Left lobe of liver (tissue), 2 donors: Measurements from ENCODE around the gene EEFSEC. TPM values are rescaled to one million over a fixed set of nuclear protein-coding genes. Genes with fewer than 3 reads are reported as not detected.

ENCODE experiments used
- ATAC-seq: fragments of 200-7000 bp; cut with Tn5 transposase; one replicate; pipeline ENCODE4 v1.9.1; 2020; ENCODE audit warnings: mild to moderate bottlenecking, moderate library complexity
- DNase-seq: peaks from one replicate; pipeline ENCODE4 v3.0.0-alpha.2; 2020; ENCODE audit warnings: low spot score
- total RNA-seq: library from RNA; stranded (reverse); gene quantifications from one replicate; pipeline ENCODE4 v1.2.1, GENCODE V29; 2021
- donor health status: DM: no; HTN: no; CAD: no; lungs with moderate emphysema.
- donor health status: DM: no; HTN: yes; CAD: no.

Gene EEFSEC
- total RNA-seq, 1 donor from 2014 or later = 12.8 TPM

DNA sequence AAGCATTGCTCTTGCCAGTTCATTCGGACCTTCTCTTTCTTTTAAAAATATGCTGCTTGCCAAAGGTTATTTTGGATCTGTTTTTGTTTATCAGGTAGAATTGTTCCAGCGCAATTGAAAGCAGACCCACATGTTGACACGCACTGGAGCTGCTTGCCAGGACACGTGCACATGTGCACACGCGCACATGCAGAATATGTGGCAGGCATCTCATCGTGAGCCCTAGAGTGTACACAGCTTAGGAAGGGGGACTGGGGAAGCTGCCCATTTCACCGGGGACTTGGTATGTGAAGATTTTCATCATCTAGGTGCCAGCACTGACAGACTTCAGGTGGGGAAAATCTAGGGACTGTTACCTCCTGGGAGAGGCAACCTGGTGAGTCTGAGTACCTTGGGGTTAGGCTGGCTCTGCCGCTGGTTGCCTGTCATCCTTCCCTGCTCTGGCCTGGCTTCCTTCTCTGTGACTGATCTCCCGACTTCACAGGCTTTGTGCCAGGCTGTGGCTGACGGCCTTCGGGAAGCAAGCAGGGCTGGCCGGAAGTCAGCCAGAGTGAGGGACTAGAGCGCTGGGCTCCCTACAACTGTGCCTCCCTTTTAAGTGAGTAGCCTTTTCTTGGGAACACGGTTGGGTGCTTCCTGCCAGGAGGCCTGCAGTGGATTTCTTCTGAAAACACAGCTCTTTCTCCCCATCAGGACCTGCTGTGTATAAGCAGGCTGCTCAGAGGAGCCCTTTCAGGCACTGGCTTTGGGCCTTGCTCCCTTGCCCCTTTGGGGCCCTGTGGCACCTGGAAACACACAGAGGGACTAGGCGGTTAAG, 129.3 kb downstream of the EEFSEC start:
- ATAC-seq = peak; percentile 71
- DNase-seq = peak; percentile 64

DNA sequence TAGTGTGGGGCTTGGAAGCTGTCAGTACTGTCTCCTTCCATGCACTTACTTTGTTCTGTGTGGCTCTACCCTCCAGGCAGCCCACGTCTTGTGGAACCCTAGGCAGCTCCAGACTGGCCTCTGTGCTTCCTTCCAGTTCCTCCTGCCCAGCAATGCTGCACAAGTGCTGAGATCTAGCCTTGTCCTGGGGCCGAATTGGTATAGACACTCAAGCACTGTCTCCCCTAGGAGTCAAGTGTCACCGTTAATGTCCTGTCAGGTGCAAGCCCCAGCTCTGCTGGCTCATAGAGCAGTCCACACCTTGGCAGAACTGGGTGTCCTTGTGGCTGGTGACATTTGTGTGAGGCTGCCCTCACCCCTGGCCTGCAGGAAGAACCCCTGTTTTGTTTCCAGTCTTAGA, 130.1 kb downstream of the EEFSEC start:
- no peak for ATAC-seq

DNA sequence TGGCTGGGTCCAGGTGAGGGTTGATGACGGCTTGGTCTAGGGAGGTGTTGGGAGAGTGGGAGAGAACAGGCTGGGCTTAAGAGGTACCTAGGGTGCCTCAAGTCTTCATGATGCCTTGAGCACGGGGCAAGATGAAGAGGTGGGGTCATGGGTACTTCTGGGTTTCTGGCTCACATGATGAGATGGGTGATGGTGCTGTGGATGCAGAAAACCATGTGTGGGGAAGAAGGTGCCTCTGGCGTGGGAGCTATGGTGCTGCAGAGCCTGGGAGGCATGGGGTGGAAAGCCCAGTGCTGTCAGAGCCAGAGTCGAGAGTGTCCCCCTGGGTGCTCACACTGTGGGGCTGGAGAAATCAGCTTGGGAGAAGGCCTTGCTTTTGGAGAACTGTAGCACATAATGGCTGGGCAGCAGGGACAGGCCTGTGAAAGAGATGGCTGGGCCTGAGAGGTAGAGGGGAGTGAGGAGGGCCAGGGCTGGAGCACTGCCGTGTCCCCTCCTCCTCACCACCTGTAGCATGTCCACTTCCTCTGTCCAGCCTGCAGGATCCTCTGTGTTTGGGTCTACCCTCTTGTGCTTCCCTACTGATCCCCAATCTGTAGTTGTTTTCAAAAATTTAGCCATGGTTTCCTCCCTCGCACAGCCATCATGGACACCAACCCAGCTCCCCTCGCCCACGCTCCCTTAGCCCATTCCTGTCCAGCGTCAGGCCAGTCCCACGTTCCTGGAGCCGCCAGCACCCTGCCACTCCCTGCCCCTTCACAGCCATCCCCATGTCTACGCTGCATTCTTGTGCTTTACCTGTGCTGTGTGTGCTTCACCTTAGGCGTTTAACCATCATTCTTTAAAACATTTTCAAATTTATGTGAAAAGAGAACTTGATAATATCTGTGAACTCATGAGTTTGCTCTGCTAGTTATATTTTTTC, 132.0 kb downstream of the EEFSEC start:
- ATAC-seq (no peak), DNase-seq (no peak)

More for the DNA sequence above, 130.1 kb downstream of the EEFSEC start:
- no peak for DNase-seq

DNA sequence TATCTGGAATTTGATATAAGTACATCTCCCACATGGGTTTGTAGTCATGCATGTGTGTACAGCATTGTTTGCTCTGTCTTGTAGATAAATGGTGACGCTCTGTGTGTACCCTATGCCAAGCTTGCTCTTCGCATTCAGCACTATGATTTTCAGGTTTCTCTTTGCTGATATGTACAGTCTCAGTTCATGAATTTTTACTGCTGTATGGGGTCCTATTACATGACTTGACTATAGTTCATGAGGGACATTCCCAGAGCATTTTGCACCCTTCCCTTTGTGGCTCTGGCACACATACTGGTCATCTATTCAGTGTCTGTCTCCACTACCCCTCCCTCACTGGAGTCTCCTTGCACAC, 132.7 kb downstream of the EEFSEC start:
- DNase-seq = no peak
- ATAC-seq = no peak

DNA sequence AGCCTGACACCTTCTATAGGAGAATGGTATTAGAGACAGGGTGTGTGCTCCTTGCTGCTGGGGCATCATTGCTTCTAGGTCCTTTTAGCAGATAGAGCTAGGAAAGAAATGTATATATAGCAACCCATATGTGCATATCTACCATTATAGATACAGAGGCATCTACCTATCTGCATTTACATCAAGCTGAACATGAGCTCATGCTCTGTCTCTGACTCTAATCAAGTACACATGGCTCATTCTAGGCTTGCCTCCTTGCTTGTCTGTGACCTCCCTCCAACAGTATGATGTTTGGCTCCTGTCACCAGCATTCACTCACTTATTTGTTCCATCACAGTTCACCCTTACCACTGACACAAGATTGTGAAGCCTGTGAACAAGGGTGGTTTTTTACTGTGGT, 133.4 kb downstream of the EEFSEC start:
- no peak for DNase-seq
- no peak for ATAC-seq

DNA sequence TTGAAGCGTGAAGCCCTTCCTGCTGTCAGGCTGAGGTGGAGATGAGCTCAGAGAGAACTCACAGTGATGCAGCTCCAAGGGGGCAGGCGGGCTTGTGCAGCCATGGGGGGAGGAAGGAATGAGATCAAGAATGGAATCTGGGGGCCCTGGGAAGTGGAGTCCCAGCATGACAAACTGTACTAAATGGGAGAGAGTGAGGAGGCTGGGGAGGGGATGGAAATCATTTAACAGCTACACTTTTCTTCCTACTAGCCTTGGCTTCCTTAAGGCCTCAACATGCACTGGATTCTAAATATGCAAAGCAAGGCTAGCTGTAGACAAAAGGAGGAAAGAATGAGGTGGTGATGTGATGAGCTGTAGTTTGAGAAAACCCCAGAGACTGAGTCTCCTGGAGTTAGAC, 133.9 kb downstream of the EEFSEC start:
- DNase-seq = no peak
- no peak for ATAC-seq

DNA sequence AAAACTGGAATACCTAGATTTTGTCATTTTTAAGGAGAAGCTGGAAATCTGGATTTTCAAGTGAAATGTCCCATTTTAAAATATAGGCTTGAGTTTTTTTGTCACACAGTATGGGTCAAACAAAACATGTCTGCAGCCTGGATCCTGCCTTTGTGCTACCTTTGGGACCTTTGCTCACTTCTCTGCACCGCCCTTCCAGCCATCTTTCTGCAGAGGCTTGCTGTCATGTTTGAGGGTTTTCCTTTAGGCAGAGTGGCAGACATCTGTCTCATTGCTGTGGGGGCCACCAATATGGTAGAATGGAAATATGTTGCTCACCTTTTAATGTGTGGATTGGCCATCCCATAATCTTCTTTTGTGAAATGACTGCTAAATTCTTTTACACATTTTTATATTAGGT, 136.3 kb downstream of the EEFSEC start:
- ATAC-seq (no peak), DNase-seq (no peak)

DNA sequence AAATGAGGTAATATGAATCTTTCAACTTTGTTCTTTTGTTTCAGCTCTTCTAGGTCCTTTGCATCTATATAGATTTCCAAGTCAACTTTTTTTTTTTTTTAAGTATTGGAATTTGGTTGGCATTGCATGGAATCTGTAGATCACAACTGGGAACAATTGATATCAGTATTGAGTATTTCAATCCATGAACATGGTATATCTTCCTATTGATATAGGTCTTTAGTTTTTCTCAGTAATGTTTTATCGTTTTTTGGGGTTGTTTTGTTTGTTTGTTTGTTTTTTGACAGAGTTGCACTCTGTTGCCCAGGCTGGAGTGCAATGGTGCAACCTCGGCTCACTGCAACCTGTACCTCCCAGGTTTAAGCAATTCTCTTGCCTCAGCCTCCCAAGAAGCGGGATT, 137.2 kb downstream of the EEFSEC start:
- ATAC-seq (no peak), DNase-seq (no peak)

DNA sequence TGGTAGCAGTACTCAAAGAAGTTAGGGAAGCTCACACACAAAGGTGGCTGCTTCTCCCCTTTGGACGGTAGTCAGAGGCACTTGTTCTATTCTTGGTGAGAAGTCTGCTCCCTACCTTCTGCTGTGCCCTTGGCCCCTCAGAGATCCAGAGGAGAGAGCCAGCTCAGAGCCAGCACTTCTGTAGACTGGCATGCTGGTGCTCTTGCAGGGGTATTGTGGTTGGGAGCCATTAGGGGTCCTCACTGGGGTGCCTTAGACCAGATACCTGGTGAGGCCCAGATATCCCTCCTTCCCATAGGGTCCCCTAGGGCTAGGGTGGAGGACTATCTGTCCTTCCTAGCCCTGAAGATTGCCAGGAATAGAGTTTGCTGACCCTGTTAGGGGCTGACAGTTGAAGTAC, 140.6 kb downstream of the EEFSEC start:
- DNase-seq = no peak

DNA sequence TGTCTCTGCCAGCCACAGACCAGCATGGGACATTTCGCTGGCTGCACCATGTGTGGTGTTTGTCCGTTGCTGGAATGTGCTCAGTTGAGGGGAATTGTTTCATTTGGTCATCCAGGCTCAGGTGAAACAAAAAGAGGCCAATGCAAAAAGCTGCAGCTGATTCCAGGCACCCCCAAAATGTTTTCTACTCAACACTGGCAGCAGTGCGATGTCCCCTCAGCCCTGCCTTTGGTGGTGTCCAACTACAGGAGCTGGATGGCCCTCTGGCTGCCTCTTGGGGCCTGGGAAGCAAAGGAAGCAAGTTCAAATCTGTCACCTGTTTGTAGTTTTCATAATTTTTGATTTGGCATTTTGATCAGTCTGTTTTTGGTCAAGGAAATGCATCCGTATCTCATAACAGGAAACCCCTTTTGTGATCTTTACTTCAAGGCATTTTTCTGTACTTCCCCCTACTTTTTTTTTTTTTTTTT, 141.8 kb downstream of the EEFSEC start:
- DNase-seq = no peak
- ATAC-seq = no peak

More for the DNA sequence above, 140.6 kb downstream of the EEFSEC start:
- no peak for ATAC-seq

DNA sequence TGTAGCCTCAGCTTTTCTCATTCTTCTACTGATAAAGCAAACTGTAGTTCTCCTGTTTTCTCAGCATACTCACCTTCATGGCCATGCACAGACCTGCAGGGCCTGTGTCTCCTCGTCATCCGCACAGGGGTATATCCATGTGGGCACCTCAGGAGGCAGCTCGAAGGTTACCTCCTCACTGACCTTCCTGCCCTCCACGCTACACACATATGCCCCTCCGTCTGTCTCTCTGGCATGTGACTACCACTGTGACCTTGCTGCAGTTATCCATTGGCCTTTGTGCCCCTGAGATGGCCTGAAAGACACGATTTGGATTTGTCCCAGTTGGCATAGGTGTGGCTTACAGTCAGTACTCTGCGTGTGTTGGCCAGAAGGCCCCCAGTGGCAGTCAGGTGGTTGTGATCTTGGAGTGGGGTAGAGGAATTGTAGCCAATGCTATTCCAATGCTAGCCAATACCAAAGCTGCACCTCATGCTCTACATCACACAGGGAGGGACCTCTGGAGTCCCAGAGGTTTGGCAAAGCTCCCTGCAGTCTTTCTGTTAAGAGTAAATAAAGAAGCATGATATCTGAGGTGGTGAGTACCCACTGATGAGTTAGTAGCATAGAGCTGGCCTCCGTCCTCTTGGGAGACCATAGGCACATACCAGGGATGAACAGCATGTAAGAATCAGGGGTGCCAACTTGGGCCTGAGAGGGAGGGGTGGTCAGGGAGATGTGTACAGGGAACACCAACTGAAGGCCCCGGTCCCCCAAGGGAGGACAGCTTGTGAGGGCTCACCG, 143.4 kb downstream of the EEFSEC start:
- ATAC-seq = peak; percentile 49
- DNase-seq = peak; percentile 37

DNA sequence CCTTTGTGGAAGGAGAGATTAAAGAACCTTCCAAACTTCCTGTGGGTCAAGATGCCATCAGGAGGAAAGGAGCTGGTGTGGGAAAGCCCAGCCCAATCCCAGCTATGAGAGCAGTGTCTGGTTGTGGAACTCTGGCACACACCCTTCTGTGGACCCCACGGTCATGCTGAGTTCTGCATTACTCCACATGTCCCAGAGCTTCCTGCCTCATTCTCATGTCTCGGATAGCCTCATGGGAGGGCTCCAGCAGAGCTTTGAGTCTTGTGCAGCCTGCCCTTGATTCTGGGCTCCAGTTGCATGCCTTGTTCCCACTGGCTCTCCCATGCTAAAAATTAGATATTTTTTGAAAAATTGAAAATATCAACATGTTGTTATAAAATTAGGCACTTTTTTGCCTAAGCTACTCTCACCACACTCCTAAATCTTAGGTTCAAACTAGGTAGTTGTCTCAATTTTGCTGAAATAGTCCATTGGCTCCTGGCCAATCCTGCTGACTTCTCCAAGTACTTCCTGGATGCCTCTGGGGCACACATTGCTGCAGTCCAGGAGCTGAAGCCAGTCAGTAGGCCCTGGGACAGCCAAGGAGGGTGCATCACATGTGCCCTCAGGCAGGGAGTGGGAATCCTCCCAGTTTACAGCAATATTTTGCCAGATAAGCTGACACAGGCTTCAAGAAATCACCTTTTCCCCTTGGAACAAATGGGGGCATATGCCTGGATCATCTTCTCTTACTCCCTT, 144.3 kb downstream of the EEFSEC start:
- peak; percentile 25 for ATAC-seq
- DNase-seq = peak; percentile 44

DNA sequence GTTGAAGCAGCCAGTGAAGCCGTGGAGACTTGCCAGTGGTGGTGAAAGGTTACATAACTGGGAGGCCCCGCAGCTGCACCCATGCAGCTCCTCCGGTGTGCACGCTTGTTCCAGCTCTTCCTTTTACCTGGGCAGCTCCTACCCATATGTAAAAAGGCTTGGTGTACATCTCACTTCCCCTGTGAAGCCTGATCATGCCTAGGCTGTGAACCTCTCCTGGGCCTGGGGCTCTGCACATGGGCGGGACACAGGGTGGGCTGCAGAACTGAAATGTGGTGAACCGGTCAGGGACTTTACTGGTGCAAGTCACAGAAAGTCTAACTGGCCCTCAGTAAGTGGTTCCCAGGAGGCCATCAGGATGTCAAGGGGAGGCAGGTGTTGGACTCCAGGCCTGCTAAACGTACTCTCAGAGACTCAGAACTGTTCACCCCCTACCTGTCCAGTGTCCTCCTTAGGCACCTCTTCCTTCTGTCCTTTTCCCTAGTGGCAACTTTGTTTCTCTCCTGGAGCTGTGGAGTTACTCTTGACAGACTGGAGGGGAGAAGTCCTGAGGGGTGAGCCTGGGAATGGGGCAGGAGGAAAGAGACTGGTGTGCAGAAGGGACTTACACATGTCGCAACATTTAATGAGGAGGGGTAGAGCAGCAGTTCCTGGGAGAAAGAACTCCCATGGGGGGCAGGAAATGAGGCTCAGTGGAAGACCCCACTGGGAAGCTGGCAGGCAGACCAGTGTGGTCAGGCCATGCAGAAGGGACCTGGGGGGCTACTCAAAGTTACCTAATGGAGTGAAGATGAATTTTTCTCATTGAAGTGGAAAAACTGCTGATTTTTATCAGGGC, 148.1 kb downstream of the EEFSEC start:
- DNase-seq = peak; percentile 31
- no peak for ATAC-seq

DNA sequence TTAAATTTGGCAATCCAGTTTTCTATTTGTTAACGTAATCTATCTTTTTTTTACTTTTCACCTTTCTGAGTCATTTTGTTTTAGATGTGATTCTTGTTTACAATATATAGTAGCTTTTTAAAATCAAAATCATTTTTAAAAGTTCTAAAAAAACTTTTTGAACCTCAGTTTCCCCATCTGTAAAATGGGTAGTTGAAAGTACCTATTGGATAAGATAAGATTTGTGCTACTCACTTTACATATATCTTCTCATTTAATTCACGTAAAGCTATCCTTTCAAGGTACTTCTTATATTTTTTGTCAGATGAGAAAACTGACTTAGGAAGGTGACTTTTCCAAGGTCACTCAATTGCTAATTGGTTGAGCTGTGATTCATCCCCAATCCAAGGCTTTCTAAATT, 153.2 kb downstream of the EEFSEC start:
- no peak for ATAC-seq
- no peak for DNase-seq

DNA sequence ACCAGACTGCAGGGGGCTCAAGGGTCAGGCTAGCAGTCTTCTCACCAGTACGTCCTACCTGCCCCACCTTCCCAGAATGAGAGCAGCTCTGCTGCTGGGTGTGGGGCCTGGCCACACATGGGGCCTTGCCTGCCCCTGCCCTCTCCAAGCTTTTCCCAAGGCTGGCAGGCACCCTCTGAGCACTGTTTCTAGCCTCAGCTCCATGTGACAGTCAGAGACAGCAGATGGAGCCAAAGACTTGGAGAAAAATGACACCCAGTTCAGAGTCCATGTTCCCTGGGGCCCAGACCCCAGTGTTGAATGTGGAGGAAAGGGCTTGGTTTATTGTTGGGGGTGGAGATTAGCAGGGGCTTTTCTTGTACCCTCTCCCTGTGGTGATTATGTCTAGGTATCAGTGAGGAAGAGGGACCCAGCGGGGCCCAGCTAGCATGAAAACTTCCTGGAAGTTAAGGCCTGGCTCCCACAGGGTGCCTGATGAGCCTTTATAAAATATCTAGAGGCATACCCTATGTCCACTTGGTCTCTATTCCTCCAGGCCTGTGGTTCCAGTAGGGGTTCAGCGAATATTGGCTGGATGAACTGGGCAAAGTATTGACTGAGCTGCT, 153.8 kb downstream of the EEFSEC start:
- ATAC-seq (peak; percentile 66), DNase-seq (no peak)

DNA sequence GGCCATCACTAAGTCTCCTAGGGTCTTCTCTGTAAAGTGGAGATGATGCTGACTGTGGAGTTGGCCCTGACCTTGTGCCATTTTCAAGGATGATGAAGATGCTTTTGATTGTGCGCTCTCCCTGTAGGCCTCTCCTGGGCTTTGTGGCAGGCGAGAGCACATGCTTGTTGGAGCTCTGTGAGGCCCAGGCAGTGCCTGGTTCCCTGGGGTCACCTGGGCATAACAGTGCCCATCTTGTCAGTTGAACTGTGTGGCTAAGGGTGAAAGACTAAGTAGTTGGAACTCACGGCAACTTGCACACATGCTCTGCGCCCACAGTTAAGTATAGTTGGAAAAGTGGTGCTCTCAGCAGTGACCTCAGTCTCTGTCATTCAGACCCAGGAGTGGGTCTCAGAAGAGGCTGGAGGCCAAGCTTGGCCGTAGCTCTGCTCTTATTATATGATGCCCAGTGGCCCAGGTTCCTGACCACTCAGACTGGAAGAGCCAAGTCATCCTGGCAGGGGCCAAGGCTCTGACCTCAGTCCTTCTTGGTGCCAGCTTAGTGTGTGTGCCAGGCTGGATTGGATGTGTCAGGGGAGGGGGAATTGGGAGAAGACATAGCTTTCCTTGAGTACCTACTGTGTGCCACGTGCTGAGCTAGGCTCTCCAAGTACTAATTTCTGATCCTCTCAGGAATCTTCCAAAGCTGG, 154.6 kb downstream of the EEFSEC start:
- DNase-seq (no peak), ATAC-seq (no peak)

DNA sequence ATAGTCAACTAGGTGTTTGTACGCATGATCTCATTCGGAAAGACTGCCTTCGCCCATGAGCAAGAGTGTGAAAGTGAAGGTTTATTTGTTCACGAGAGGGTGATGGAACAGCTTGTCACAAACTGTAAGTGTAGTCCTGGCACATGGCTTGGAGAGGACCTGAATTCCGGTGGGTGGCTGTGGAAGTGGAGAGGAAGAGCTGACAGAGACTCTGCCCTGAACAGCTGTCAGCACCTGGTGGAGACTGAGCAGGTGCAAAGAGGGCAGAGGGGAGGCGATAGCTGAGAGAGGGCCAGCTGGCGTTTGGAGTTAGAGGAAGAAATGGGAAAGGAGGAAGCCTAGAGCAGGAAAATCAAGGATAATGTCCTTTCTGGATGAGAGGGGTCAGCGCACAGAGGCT, 155.7 kb downstream of the EEFSEC start:
- ATAC-seq (no peak), DNase-seq (no peak)

DNA sequence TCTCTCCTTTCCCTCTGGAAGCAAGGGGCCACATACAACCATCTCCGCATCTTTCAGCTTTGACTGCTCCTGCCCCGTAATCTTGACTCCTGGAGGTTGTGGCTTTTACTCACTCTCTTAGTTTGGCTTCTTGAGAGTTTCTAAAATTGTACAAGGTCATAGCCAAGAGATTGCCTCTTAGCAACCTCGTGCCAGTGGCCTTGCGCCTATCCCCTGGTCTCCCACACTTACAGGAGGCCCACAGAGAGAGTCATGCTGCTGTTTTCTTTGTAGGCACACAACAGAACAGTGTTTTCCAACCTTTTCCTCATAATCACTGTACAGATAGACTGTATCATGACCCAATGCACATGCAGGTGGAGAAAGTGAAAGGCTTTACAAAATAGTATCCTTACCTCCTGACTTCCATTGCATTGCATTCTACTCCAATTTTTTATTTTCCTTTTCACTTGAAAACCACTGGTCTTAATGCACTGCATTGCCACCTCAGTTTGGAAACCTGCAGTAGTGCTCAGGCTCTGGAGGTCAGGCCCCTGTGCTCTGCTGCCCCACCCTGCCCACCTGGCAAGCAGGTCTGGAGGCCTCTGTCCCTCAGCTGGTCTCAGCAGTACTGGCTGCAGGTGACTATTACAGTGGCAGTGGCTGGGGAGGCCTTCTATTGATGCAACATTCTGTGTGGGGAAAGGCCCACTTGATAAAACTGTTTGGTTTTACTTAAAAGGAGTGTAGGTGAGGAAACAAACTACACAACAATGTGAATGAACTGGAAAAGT, 157.2 kb downstream of the EEFSEC start:
- DNase-seq = no peak

More for the DNA sequence above, 157.2 kb downstream of the EEFSEC start:
- ATAC-seq = no peak
